Hepatocyte (in vitro differentiated cells): ENCODE results near the gene STPG3. TPM values are rescaled to one million over a fixed set of nuclear protein-coding genes. Genes with fewer than 3 reads are reported as not detected.

ENCODE experiments used
- DNase-seq: peaks from one replicate; pipeline ENCODE4 v3.0.0-alpha.2; 2016; ENCODE audit warnings: low spot score
- H2AFZ ChIP-seq: fragments of 200-600 bp; sonication (generic); 2 replicates; pipeline ENCODE4 v1.6.0; 2016; ENCODE audit warnings: antibody characterized with exemption, mild to moderate bottlenecking
- H3K27ac ChIP-seq: fragments of 200-600 bp; sonication (generic); 2 replicates; pipeline ENCODE4 v1.5.1; 2016; ENCODE audit warnings: mild to moderate bottlenecking
- H3K27me3 ChIP-seq: fragments of 200-600 bp; sonication (generic); 2 replicates; pipeline ENCODE4 v1.6.1; 2016
- H3K36me3 ChIP-seq: fragments of 200-600 bp; sonication (generic); replicated peaks from 2 replicates; pipeline ENCODE4 v1.5.1; 2016; ENCODE audit warnings: low read depth; ENCODE audit not compliant: insufficient read depth
- H3K4me1 ChIP-seq: fragments of 200-600 bp; sonication (generic); 2 replicates; pipeline ENCODE4 v1.5.1; 2016; ENCODE audit warnings: mild to moderate bottlenecking, moderate library complexity; ENCODE audit not compliant: insufficient read depth
- H3K4me2 ChIP-seq: fragments of 200-600 bp; sonication (generic); 2 replicates; pipeline ENCODE4 v1.6.0; 2016
- H3K4me3 ChIP-seq: fragments of 200-600 bp; sonication (generic); 2 replicates; pipeline ENCODE4 v1.5.1; 2016; ENCODE audit warnings: mild to moderate bottlenecking
- H3K79me2 ChIP-seq: fragments of 200-600 bp; sonication (generic); 2 replicates; pipeline ENCODE4 v1.6.0; 2017; ENCODE audit warnings: mild to moderate bottlenecking
- H3K9me2 ChIP-seq: fragments of 200-600 bp; sonication (generic); replicated peaks from 2 replicates; pipeline ENCODE4 v1.6.0; 2017; ENCODE audit warnings: mild to moderate bottlenecking; ENCODE audit not compliant: insufficient read depth
- H3K9me3 ChIP-seq: fragments of 200-600 bp; sonication (generic); 2 replicates; pipeline ENCODE4 v1.5.1; 2016; ENCODE audit warnings: low read depth, mild to moderate bottlenecking
- H4K20me1 ChIP-seq: fragments of 200-600 bp; sonication (generic); 2 replicates; pipeline ENCODE4 v1.6.0; 2016; ENCODE audit warnings: mild to moderate bottlenecking; ENCODE audit not compliant: insufficient read depth, poor library complexity, severe bottlenecking
- EZH2 ChIP-seq: fragments of 200-600 bp; sonication (generic); IDR thresholded peaks from 2 replicates; pipeline ENCODE4 v1.6.1; 2016; ENCODE audit warnings: antibody characterized with exemption, mild to moderate bottlenecking, borderline replicate concordance
- EZH2phosphoT487 ChIP-seq: fragments of 200-600 bp; sonication (generic); IDR thresholded peaks from one replicate; pipeline ENCODE4 v1.6.1; 2018; ENCODE audit warnings: antibody characterized with exemption, mild to moderate bottlenecking, low read depth, moderate library complexity; ENCODE audit not compliant: unreplicated experiment, severe bottlenecking
- WGBS: methylation state at CpG from one replicate; pipeline ENCODE4 v1.1.6; 2016; ENCODE audit warnings: low lambda C conversion rate; ENCODE audit errors: missing lambda C conversion rate; 5-methylcytosine and 5-hydroxymethylcytosine counted together
- polyA plus RNA-seq: library from polyadenylated mRNA; unstranded; fragments of >200 nt; fragmentation: Nextera tagmentation; extraction: Ambion mirVana; gene quantifications from 2 replicates; pipeline ENCODE4 v1.2.1, GENCODE V29; 2016
- total RNA-seq: library from RNA; depleted of rRNA; stranded (reverse); fragments of >200 nt; gene quantifications from 2 replicates; pipeline ENCODE4 v1.2.3, GENCODE V29; 2014
- TF ChIP-seq, protein P1 (sequence below): fragments of 200-600 bp; sonication (generic); IDR thresholded peaks from 2 replicates; pipeline ENCODE4 v1.5.1; 2016; ENCODE audit warnings: antibody characterized with exemption, mild to moderate bottlenecking; ENCODE audit not compliant: poor library complexity

STPG3 gene
- total and polyA plus RNA-seq, 2 experiments from 2014 or later = 1.5 TPM; not detected in 1

- no peaks in the 10 kb centered on the region for H4K20me1 ChIP-seq
- H3K9me3 ChIP-seq = no peaks in the 10 kb centered on the region
- no peaks in the 10 kb centered on the region for H3K4me1 ChIP-seq
- no peak overlapping the region for H3K4me2 ChIP-seq
- WGBS = 94% methylated on average over 6 of the region's 6 CpGs
- H3K27me3 ChIP-seq = no peaks in the 10 kb centered on the region
- H3K27ac ChIP-seq = no peak overlapping the region
- H3K9me2 ChIP-seq = no peaks in the 10 kb centered on the region
- TF ChIP-seq, protein P1, sequence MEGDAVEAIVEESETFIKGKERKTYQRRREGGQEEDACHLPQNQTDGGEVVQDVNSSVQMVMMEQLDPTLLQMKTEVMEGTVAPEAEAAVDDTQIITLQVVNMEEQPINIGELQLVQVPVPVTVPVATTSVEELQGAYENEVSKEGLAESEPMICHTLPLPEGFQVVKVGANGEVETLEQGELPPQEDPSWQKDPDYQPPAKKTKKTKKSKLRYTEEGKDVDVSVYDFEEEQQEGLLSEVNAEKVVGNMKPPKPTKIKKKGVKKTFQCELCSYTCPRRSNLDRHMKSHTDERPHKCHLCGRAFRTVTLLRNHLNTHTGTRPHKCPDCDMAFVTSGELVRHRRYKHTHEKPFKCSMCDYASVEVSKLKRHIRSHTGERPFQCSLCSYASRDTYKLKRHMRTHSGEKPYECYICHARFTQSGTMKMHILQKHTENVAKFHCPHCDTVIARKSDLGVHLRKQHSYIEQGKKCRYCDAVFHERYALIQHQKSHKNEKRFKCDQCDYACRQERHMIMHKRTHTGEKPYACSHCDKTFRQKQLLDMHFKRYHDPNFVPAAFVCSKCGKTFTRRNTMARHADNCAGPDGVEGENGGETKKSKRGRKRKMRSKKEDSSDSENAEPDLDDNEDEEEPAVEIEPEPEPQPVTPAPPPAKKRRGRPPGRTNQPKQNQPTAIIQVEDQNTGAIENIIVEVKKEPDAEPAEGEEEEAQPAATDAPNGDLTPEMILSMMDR = no peak
- no peak for TF ChIP-seq EZH2phosphoT487
- no peak for TF ChIP-seq EZH2
- no peak overlapping the region for H3K4me3 ChIP-seq
- no peaks in the 10 kb centered on the region for H3K79me2 ChIP-seq
- H3K36me3 ChIP-seq = no peaks in the 10 kb centered on the region
- H2AFZ ChIP-seq = no peak overlapping the region
- DNase-seq = no peak
These were observed 16.9 kb downstream of the STPG3 start for GRCh38 chr9:137267933-137268355.

DNA sequence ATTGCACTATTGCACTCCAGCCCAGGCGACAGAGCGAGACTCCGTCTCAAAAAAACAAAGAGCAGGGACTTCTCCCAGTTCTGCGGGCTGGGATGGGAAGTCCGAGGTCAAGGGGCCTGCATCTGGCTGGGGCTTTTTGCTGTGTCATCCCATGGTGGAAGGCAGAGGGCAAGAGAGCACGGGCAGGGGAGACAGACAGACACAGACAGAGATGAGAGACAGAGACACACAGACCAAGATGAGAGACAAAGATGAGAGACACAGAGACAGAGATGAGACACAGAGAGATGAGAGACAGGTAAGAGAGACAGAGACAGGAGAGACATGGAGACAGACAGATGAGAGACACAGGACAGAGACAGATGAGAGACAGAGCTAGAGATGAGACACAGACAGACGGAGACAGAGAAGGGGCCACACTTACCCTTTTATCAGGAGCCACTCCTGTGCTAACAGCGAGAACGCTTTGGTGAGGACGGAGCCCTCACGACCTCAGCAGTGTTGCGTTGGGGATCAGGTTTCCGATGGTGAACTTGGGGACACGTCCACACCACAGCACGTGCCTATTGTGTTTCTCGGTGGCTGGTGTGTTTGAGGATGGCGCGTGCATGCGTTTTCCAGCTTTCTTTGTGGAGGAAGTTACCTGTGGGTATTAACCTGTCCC, 17.6 kb downstream of the STPG3 start:
- Histone ChIP-seq H3K9me3 (no peaks in the 10 kb centered on the region), H4K20me1 (no peaks in the 10 kb centered on the region), H3K4me2 (no peak overlapping the region), H3K4me1 (no peaks in the 10 kb centered on the region), H3K27ac (no peak overlapping the region), H3K79me2 (no peaks in the 10 kb centered on the region), H3K9me2 (no peaks in the 10 kb centered on the region), H2AFZ (no peak overlapping the region), H3K27me3 (no peaks in the 10 kb centered on the region), H3K36me3 (no peaks in the 10 kb centered on the region), H3K4me3 (no peak overlapping the region)
- TF ChIP-seq, protein P1 = no peak
- TF ChIP-seq EZH2phosphoT487 = no peak
- TF ChIP-seq EZH2 = no peak
- WGBS = 88% methylated on average over 19 of the region's 19 CpGs
- no peak for DNase-seq

- no peak overlapping the region for H2AFZ ChIP-seq
- no peaks in the 10 kb centered on the region for H3K27me3 ChIP-seq
- TF ChIP-seq, protein P1 = no peak
- no peak for TF ChIP-seq EZH2phosphoT487
- TF ChIP-seq EZH2 = no peak
- H3K4me3 ChIP-seq = no peak overlapping the region
- no peaks in the 10 kb centered on the region for H3K79me2 ChIP-seq
- H3K9me2 ChIP-seq = no peaks in the 10 kb centered on the region
- H3K4me1 ChIP-seq = no peaks in the 10 kb centered on the region
- H3K36me3 ChIP-seq = no peaks in the 10 kb centered on the region
- DNase-seq = peak; percentile 6
- WGBS = 79% methylated on average over 17 of the region's 17 CpGs
- no peaks in the 10 kb centered on the region for H3K9me3 ChIP-seq
- no peak overlapping the region for H3K27ac ChIP-seq
- no peaks in the 10 kb centered on the region for H4K20me1 ChIP-seq
- no peak overlapping the region for H3K4me2 ChIP-seq
These were observed 18.2 kb downstream of the STPG3 start for GRCh38 chr9:137269231-137269772.
